Left lung (tissue), 10 donors: ENCODE measurements around the gene TTC7B. TPM values are rescaled to one million over a fixed set of nuclear protein-coding genes. Genes with fewer than 3 reads are reported as not detected.

Experiments used
- ATAC-seq: fragments of 200-7000 bp; cut with Tn5 transposase; one replicate; pipeline ENCODE4 v1.9.1; 2020; ENCODE audit warnings: moderate library complexity
- DNase-seq, 4 donors: peaks; one replicate each; pipeline ENCODE4 v3.0.0-alpha.2; 2013 to 2020
- H3K27ac ChIP-seq, 2 donors: fragments of 200-600 bp; sonication (generic) in 1 of 2; one replicate each; pipeline versions ENCODE4 v1.5.0 to v1.8.0; 2020 to 2021
- H3K27me3 ChIP-seq, 2 donors: fragments of 200-600 bp; sonication (generic) in 1 of 2; one replicate each; pipeline versions ENCODE4 v1.5.0 to v1.8.0; 2020 to 2021
- H3K36me3 ChIP-seq, 2 donors: fragments of 200-600 bp; sonication (generic) in 1 of 2; one replicate each; pipeline versions ENCODE4 v1.5.0 to v1.8.0; 2020 to 2021
- H3K4me1 ChIP-seq, 2 donors: fragments of 200-600 bp; one replicate each; pipeline ENCODE4 v1.8.0; 2021
- H3K4me3 ChIP-seq, 2 donors: fragments of 200-600 bp; sonication (generic) in 1 of 2; one replicate each; pipeline versions ENCODE4 v1.5.0 to v1.8.0; 2020 to 2021; ENCODE audit warnings: mild to moderate bottlenecking in 1 of 2
- H3K9me3 ChIP-seq, 2 donors: fragments of 200-600 bp; sonication (generic) in 1 of 2; one replicate each; pipeline versions ENCODE4 v1.5.0 to v1.8.0; 2020 to 2021
- CTCF ChIP-seq, 2 donors: fragments of 200-600 bp; sonication (generic) in 1 of 2; IDR thresholded peaks; one replicate each; pipeline versions ENCODE4 v1.5.0 to v1.8.0; 2021; ENCODE audit warnings: antibody characterized with exemption in 2 of 2
- intact Hi-C, 2 donors: fragments of 100-400 bp; cut with DNase I; formaldehyde crosslinking; loops; one replicate each; pipeline versions ENCODE4 v1.11.2 to v1.14.2; 2022
- polyA plus RNA-seq, 6 donors: library from polyadenylated mRNA; unstranded; fragments of 120-200 nt; gene quantifications; one replicate each; pipeline ENCODE4 v1.2.1, GENCODE V29; 2013; ENCODE audit not compliant: insufficient read length in 6 of 6
- total RNA-seq, 2 donors: library from RNA; stranded (reverse); fragmentation: NEBNext Ultra II Directional; extraction: Animal tissue kit (Norgen Biotek cat#: 25700); gene quantifications; one replicate each; pipeline ENCODE4 v1.2.1, GENCODE V29; 2021
- donor health status: DM: no; HTN: yes; CAD: no.
- donor health status: DM: no; HTN: no; CAD: no.

Gene TTC7B
- total and polyA plus RNA-seq, 8 donors, result 26.8 to 47.5 (median 39.5) TPM

- Histone ChIP-seq H3K27me3 (no peaks in the 10 kb centered on the region), H3K4me1 (peaks cover 0 to 11% of the 10 kb centered on the region in 2 donors), H3K36me3 (peaks cover 0 to 22% of the 10 kb centered on the region in 2 donors), H3K9me3 (no peaks in the 10 kb centered on the region), H3K4me3 (no peak overlapping the region), H3K27ac (no peak overlapping the region)
- intact Hi-C loops, result no loop called here
- TF ChIP-seq CTCF (IDR thresholded peaks at IDR 0.05), result no peak
- DNase-seq (peak in 1 of 4 donors; percentile 49), ATAC-seq (no peak)
Observed at GRCh38 chr14:90574188-90575131, 241.8 kb downstream of the TTC7B start.

- Histone ChIP-seq H3K36me3 (peaks cover 0 to 22% of the 10 kb centered on the region in 2 donors), H3K4me3 (no peak overlapping the region), H3K4me1 (peaks cover 0 to 9% of the 10 kb centered on the region in 2 donors), H3K27ac (no peak overlapping the region), H3K9me3 (no peaks in the 10 kb centered on the region), H3K27me3 (no peaks in the 10 kb centered on the region)
- intact Hi-C loops, result no loop called here
- DNase-seq (peak in 1 of 4 donors; percentile 39), ATAC-seq (no peak)
- no peak for TF ChIP-seq CTCF (IDR thresholded peaks at IDR 0.05)
Observed at GRCh38 chr14:90573385-90574105, 242.7 kb downstream of the TTC7B start.

- H3K4me1 ChIP-seq, result peaks cover 0 to 1% of the 10 kb centered on the region in 2 donors
- intact Hi-C loops, result no loop called here
- H3K36me3 ChIP-seq, result peaks cover 0 to 14% of the 10 kb centered on the region in 2 donors
- TF ChIP-seq CTCF (IDR thresholded peaks at IDR 0.05), result no peak
- no peak overlapping the region for H3K27ac ChIP-seq
- DNase-seq, result peak in 1 of 4 donors; percentile 13
- no peak overlapping the region for H3K4me3 ChIP-seq
- no peak for ATAC-seq
- no peaks in the 10 kb centered on the region for H3K27me3 ChIP-seq
- H3K9me3 ChIP-seq, result no peaks in the 10 kb centered on the region
Observed at GRCh38 chr14:90572441-90573150, 243.6 kb downstream of the TTC7B start.

- peaks cover 0 to 11% of the 10 kb centered on the region in 2 donors for H3K36me3 ChIP-seq
- no peaks in the 10 kb centered on the region for H3K9me3 ChIP-seq
- H3K4me3 ChIP-seq, result no peak overlapping the region
- H3K4me1 ChIP-seq, result no peaks in the 10 kb centered on the region
- ATAC-seq, result no peak
- no peaks in the 10 kb centered on the region for H3K27me3 ChIP-seq
- intact Hi-C loops, result no loop called here
- no peak overlapping the region for H3K27ac ChIP-seq
- no peak for TF ChIP-seq CTCF (IDR thresholded peaks at IDR 0.05)
- no peak for DNase-seq
Observed at GRCh38 chr14:90571149-90571947, 244.9 kb downstream of the TTC7B start.
